ENCODE results near the gene IL24.

IL24 gene

DNA sequence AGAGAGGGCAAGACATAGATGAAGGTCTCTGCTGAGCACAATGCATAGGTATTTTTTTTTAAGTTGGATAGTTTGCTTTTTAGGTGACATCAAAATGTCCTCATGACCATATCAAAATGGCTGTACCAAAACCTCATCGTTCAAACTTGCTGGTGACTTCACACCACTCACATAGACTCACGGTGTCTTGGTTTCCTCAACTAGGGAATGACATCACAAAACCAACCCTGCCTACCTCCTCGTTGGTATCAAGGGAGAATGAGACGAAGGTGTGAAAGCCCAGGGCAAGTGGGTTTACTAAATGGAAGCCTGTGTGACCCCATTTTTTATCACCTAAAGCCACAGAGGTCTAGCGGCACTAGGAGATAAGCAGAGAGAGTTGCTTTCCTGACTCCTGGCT, 47.5 kb downstream of the IL24 start:
- ATAC-seq: no peak
- Mint-ChIP-seq H3K4me3 (no peak overlapping the region), H3K27ac (no peak overlapping the region), H3K4me1 (no peaks in the 10 kb centered on the region), H3K27me3 (peaks cover 7% of the 10 kb centered on the region), H3K9me3 (peaks cover 0 to 1% of the 10 kb centered on the region in 2 donors)
- no peak for DNase-seq

- Mint-ChIP-seq H3K27ac (no peak overlapping the region), H3K4me1 (no peaks in the 10 kb centered on the region), H3K9me3 (peaks cover 0 to 5% of the 10 kb centered on the region in 2 donors), H3K27me3 (peaks cover 7% of the 10 kb centered on the region), H3K4me3 (no peak overlapping the region)
- DNase-seq (no peak), ATAC-seq (no peak)
Measured at GRCh38 chr1:206945779-206946178, 48.5 kb downstream of the IL24 start.

DNA sequence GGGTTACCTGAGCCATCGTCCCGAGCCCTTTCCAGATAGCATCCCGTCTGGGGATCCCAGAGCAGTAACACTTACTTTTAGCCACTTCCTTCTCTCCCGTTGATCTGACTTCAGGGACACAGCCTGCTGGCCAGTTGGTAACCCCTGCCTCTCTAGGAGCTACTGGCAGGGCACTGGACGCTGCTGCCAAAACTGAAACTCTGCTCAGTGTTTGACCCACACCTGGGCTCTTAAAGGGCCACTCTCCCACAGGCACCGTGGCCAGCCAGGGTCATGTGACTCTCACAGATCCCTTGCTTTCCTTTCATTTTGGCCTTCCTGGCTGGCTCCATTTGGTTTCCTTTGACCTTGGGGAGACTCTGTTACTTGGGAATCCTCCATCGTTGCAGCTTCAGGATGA, 49.0 kb downstream of the IL24 start, which contains the start of gene PIGR:
Gene PIGR, minus strand, starts transcription at position 206 of the 400 bp plus-strand sequence. CDS start 5,935 bp downstream, outside the sequence.
- Mint-ChIP-seq H3K4me1 (no peaks in the 10 kb centered on the region), H3K4me3 (no peak within 1 kb of the TSS), H3K27me3 (peaks cover 7% of the 10 kb centered on the region), H3K9me3 (peaks cover 0 to 5% of the 10 kb centered on the region in 2 donors), H3K27ac (peak within 1 kb of the TSS in 1 of 2 donors; percentile 83)
- ATAC-seq (no peak), DNase-seq (no peak)

DNA sequence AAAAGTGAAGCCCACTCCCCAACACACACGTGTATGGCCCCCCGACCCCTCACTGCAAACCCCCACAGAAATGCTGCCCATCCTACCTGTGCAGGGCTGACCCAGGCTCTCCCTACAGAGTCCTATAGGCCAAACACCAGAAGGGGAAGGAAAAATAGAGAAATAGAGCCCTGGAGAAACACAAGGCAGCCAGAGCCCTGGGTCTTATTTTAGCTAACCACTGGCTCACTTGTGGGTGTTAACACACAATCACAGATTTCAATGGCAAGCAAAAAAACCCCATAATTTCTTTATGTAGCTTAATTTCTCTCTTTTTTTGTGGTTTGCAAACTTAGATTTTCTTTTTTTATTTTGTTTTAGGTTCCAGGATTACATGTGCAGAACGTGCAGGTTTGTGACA, 50.0 kb downstream of the IL24 start:
- no peak for ATAC-seq
- peaks cover 0 to 5% of the 10 kb centered on the region in 2 donors for H3K9me3 Mint-ChIP-seq

GRCh38 chr1:206949208-206949607, 52.0 kb downstream of the IL24 start:
- H3K4me1 Mint-ChIP-seq: peaks cover 8% of the 10 kb centered on the region
- H3K27ac Mint-ChIP-seq: no peak overlapping the region
- peaks cover 0 to 5% of the 10 kb centered on the region in 2 donors for H3K9me3 Mint-ChIP-seq
- H3K4me3 Mint-ChIP-seq: no peak overlapping the region
- no peak for ATAC-seq
- DNase-seq: no peak
- H3K27me3 Mint-ChIP-seq: peaks cover 7% of the 10 kb centered on the region

More for the DNA sequence above, 50.0 kb downstream of the IL24 start:
- H3K4me1 Mint-ChIP-seq: no peaks in the 10 kb centered on the region
- peaks cover 7% of the 10 kb centered on the region for H3K27me3 Mint-ChIP-seq
- DNase-seq: no peak
- H3K4me3 Mint-ChIP-seq: no peak overlapping the region
- H3K27ac Mint-ChIP-seq: no peak overlapping the region

DNA sequence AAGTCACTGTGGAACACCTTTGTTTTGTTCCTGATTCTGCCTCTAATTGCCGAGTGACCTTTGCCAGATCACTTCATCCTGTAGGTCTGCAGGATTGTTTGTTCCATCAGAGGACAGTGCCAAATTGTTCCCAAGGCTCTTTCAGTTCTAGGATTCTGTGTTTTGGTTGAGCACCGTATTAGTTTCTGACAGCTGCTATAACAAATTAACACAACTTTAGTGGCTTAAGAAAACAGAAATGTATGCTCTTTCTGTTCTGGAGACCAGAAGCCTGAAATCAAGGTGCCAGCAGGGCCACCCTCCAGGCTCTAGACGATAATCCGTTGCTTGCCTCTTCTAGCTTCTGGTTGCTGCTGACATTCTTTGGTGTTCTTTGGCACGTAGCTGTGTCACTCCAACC, 52.4 kb downstream of the IL24 start:
- H3K27ac Mint-ChIP-seq: no peak overlapping the region
- H3K4me3 Mint-ChIP-seq: no peak overlapping the region
- no peak for DNase-seq
- peaks cover 7% of the 10 kb centered on the region for H3K27me3 Mint-ChIP-seq
- ATAC-seq: no peak
- peaks cover 0 to 5% of the 10 kb centered on the region in 2 donors for H3K9me3 Mint-ChIP-seq
- peaks cover 11% of the 10 kb centered on the region for H3K4me1 Mint-ChIP-seq

GRCh38 chr1:206951318-206952100, 54.3 kb downstream of the IL24 start:
- no peak overlapping the region for H3K4me3 Mint-ChIP-seq
- DNase-seq: no peak
- no peak overlapping the region for H3K27ac Mint-ChIP-seq
- no peak for ATAC-seq
- H3K4me1 Mint-ChIP-seq: peaks cover 24% of the 10 kb centered on the region
- peaks cover 0 to 5% of the 10 kb centered on the region in 2 donors for H3K9me3 Mint-ChIP-seq
- H3K27me3 Mint-ChIP-seq: peaks cover 1% of the 10 kb centered on the region

DNA sequence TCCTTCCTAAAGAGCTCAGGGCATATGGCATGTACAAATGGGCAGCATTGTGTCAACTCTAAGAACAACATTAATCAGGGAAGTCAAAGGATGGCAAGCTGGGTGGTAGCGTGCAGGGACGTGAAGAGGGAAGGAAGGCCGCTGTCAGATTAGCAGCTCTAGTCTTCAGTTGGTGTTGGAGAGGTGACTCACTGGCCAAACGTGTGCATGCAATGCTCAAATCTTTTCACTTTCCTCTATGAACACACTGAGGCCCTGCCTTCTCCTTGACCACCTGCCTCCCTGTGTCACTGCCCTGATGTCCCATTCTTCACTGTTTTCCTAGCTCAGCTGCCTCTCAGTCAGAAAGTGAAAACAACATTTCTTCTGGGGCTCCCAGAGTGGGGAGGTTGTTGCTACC, 54.9 kb downstream of the IL24 start:
- DNase-seq: no peak
- H3K4me3 Mint-ChIP-seq: no peak overlapping the region
- no peak for ATAC-seq
- peaks cover 0 to 5% of the 10 kb centered on the region in 2 donors for H3K9me3 Mint-ChIP-seq
- no peak overlapping the region for H3K27ac Mint-ChIP-seq
- peaks cover 24% of the 10 kb centered on the region for H3K4me1 Mint-ChIP-seq
- H3K27me3 Mint-ChIP-seq: no peaks in the 10 kb centered on the region

DNA sequence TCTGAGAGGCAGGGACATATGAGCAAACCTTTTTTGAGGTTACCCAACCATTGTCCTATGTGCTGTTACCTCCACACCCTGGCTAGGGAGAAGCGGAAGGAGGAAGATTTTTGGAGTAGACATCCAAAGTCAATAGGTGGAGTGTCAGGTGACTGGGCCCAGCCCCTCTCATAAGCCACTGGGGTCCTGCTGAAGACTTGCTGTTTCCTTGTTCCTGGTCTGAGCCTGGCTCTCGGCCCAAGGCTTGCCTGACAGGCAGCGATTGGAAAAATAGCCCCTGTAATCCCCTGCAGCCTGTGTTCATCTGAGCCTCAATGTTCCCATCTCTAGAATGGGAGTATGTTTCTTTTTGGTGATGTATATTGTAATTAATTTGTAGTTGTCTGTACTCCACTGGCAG, 55.9 kb downstream of the IL24 start:
- Mint-ChIP-seq H3K27ac (no peak overlapping the region), H3K4me1 (peaks cover 24% of the 10 kb centered on the region), H3K4me3 (no peak overlapping the region), H3K9me3 (peaks cover 0 to 5% of the 10 kb centered on the region in 2 donors), H3K27me3 (no peaks in the 10 kb centered on the region)
- ATAC-seq (no peak), DNase-seq (no peak)

- H3K9me3 Mint-ChIP-seq: peaks cover 0 to 5% of the 10 kb centered on the region in 2 donors
- peaks cover 24% of the 10 kb centered on the region for H3K4me1 Mint-ChIP-seq
- no peaks in the 10 kb centered on the region for H3K27me3 Mint-ChIP-seq
- no peak for DNase-seq
- no peak for ATAC-seq
- H3K4me3 Mint-ChIP-seq: no peak overlapping the region
- peak overlapping the region in 1 of 2 donors; percentile 41 for H3K27ac Mint-ChIP-seq
Measured at GRCh38 chr1:206953626-206954025, 56.4 kb downstream of the IL24 start.
